Heart left ventricle (tissue), 13 donors: ENCODE data around the gene DPP10.

Experiments
- POLR2A ChIP-seq, 2 donors: fragments of 450-650 bp; IDR thresholded peaks; one replicate each; pipeline ENCODE4 v1.6.1; 2017; ENCODE audit warnings: antibody characterized with exemption in 2 of 2, mild to moderate bottlenecking in 2 of 2, moderate library complexity in 2 of 2
- TF ChIP-seq, protein P1 (sequence below), 12 donors: fragments of 200-600 bp; sonication (generic) in 4 of 12; IDR thresholded peaks; one replicate each; pipeline versions ENCODE4 v1.5.0 to v1.8.0; 2018 to 2022; ENCODE audit warnings: antibody characterized with exemption in 12 of 12, mild to moderate bottlenecking in 5 of 12
- donor health status: ischemic (EF 13 %, LVEDD 7.1; RV severe dilation, severe dysfunction).
- donor health status: DM: no; HTN: yes; CAD: no.
- donor health status: DM: no; HTN: no; CAD: no.
- donor health status: ischemic (EF 25% LVEDD 6.9; RV normal size, moderate dysfunction).
- donor health status: ischemic (EF 25% LVEDD 5.7; RV mildly dilated, moderate dysfunction).
- donor health status: ischemic (EF 35%, LVEDD 5.7; RV mildly dilated, moderate dysfunction).
- donor health status: nonischemic (EF 11% LVEDD 7.7; RV severe dilation, severe dysfunction).
- donor health status: DM: yes; HTN: yes; CAD: no.
- donor health status: PGD.
- donor health status: ischemic (EF 29% LVEDD 5.4; RV normal size, mild dysfunction).
- donor health status: nonischemic (EF 23%, LVEDD 6.1; RV moderate dilation, normal function).

DNA sequence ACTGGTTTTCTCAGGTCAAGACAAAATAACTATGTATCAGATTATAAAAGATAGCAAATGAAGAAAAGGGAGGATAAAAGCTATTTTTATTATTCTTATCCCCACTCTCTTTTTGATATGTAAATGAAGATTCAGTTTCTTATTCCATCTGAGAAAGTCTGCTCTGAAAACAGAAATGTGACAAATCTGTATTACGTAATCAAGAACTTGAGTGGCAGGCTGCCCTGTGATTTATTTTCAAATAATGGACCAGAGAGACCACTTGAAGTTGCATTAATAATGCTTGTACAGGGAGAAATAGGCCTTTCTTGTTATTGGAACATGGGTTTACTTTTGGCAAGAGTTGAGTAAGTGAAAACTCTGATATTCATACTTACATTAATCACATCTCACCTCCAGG, 727.4 kb downstream of the DPP10 start:
- TF ChIP-seq, protein P1, sequence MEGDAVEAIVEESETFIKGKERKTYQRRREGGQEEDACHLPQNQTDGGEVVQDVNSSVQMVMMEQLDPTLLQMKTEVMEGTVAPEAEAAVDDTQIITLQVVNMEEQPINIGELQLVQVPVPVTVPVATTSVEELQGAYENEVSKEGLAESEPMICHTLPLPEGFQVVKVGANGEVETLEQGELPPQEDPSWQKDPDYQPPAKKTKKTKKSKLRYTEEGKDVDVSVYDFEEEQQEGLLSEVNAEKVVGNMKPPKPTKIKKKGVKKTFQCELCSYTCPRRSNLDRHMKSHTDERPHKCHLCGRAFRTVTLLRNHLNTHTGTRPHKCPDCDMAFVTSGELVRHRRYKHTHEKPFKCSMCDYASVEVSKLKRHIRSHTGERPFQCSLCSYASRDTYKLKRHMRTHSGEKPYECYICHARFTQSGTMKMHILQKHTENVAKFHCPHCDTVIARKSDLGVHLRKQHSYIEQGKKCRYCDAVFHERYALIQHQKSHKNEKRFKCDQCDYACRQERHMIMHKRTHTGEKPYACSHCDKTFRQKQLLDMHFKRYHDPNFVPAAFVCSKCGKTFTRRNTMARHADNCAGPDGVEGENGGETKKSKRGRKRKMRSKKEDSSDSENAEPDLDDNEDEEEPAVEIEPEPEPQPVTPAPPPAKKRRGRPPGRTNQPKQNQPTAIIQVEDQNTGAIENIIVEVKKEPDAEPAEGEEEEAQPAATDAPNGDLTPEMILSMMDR (IDR thresholded peaks at IDR 0.05): no peak
- no peak for TF ChIP-seq POLR2A (IDR thresholded peaks at IDR 0.05)
